HepG2 (cell line): ENCODE measurements around the gene SYS1. TPM values are rescaled to one million over a fixed set of nuclear protein-coding genes. Genes with fewer than 3 reads are reported as not detected.
A peak's percentile ranks its signal among the peaks of the same experiment; 100 is the strongest.

Experiments used
- ARNT2 ChIP-seq: sonication (generic); formaldehyde crosslinking; IDR thresholded peaks from 2 replicates; pipeline ENCODE4 v1.8.0; 2022; ENCODE audit warnings: mild to moderate bottlenecking, low read depth, missing genetic modification reagents, moderate library complexity
- FOXO4 ChIP-seq: sonication (generic); formaldehyde crosslinking; conservative IDR thresholded peaks from 2 replicates; pipeline ENCODE4 v1.8.1; 2023; ENCODE audit warnings: missing genetic modification reagents
- HMGXB4 ChIP-seq, 2 experiments: sonication (generic) in 1 of 2; formaldehyde crosslinking in 1 of 2; IDR thresholded peaks; 2 replicates each; pipeline versions ENCODE4 v1.4.0 to v1.6.1; 2018 to 2020; ENCODE audit warnings: missing genetic modification reagents in 2 of 2, borderline replicate concordance in 1 of 2, low read depth in 1 of 2, mild to moderate bottlenecking in 1 of 2, missing biosample characterization in 1 of 2
- MYNN ChIP-seq: sonication (generic); formaldehyde crosslinking; IDR thresholded peaks from 2 replicates; pipeline ENCODE4 v1.4.0; 2020; ENCODE audit warnings: mild to moderate bottlenecking, low read depth, missing genetic modification reagents
- PAXIP1 ChIP-seq: sonication (generic); formaldehyde crosslinking; conservative IDR thresholded peaks from 2 replicates; pipeline ENCODE4 v1.4.0; 2020; ENCODE audit warnings: mild to moderate bottlenecking, missing genetic modification reagents, moderate library complexity
- RORA ChIP-seq: sonication (generic); formaldehyde crosslinking; IDR thresholded peaks from 2 replicates; pipeline ENCODE4 v1.5.0; 2020; ENCODE audit warnings: mild to moderate bottlenecking, missing genetic modification reagents, moderate library complexity
- ZKSCAN5 ChIP-seq: sonication (generic); formaldehyde crosslinking; IDR thresholded peaks from 2 replicates; pipeline ENCODE4 v1.5.1; 2020; ENCODE audit warnings: mild to moderate bottlenecking, missing genetic modification reagents
- ZNF543 ChIP-seq: sonication (generic); formaldehyde crosslinking; IDR thresholded peaks from 2 replicates; pipeline ENCODE4 v1.4.0; 2020; ENCODE audit warnings: mild to moderate bottlenecking, missing genetic modification reagents
- ZNF550 ChIP-seq: sonication (generic); formaldehyde crosslinking; IDR thresholded peaks from 2 replicates; pipeline ENCODE4 v1.4.0; 2020; ENCODE audit warnings: mild to moderate bottlenecking, missing genetic modification reagents, borderline replicate concordance
- ZNF670 ChIP-seq: sonication (generic); formaldehyde crosslinking; IDR thresholded peaks from 2 replicates; pipeline ENCODE4 v1.8.0; 2022; ENCODE audit warnings: mild to moderate bottlenecking, missing genetic modification reagents, borderline replicate concordance
- ZNF724P ChIP-seq: sonication (generic); formaldehyde crosslinking; IDR thresholded peaks from 2 replicates; pipeline ENCODE4 v1.8.0; 2022; ENCODE audit warnings: missing genetic modification reagents, borderline replicate concordance
- ZNF770 ChIP-seq: sonication (generic); formaldehyde crosslinking; IDR thresholded peaks from 2 replicates; pipeline ENCODE4 v1.5.0; 2020; ENCODE audit warnings: mild to moderate bottlenecking, missing genetic modification reagents
- ZNF816 ChIP-seq: sonication (generic); formaldehyde crosslinking; IDR thresholded peaks from 2 replicates; pipeline ENCODE4 v1.8.0; 2022; ENCODE audit warnings: missing genetic modification reagents, mild to moderate bottlenecking, borderline replicate concordance
- ZNF891 ChIP-seq: sonication (generic); formaldehyde crosslinking; IDR thresholded peaks from 2 replicates; pipeline ENCODE4 v1.5.0; 2020; ENCODE audit warnings: mild to moderate bottlenecking, missing genetic modification reagents
- ZSCAN29 ChIP-seq: sonication (generic); formaldehyde crosslinking; conservative IDR thresholded peaks from 2 replicates; pipeline ENCODE4 v1.4.0; 2020; ENCODE audit warnings: mild to moderate bottlenecking, missing genetic modification reagents
- polyA plus RNA-seq, 8 experiments: library from polyadenylated mRNA; depleted of rRNA in 3 of 8; stranded (reverse) in 7 of 8; unstranded in 1 of 8; fragments of >200 nt; fragmentation: Illumina TruSeq in 4 of 8; extraction: Trizol in 4 of 8; gene quantifications; 2 replicates each; pipeline versions ENCODE4 v1.2.1 to v1.2.3, GENCODE V29; 2011 to 2016; ENCODE audit warnings: low read depth in 4 of 8, missing spikeins in 1 of 8, mixed read lengths in 1 of 8; ENCODE audit not compliant: insufficient read depth in 1 of 8
- total RNA-seq, 5 experiments: library from RNA; depleted of rRNA; stranded (reverse); fragments of >200 nt; fragmentation: Illumina TruSeq; extraction: Trizol; gene quantifications; 2 replicates each; pipeline ENCODE4 v1.2.3, GENCODE V29; 2016; ENCODE audit warnings: low read depth in 1 of 5
- TF ChIP-seq, protein P1 (sequence below): sonication (generic); formaldehyde crosslinking; IDR thresholded peaks from 2 replicates; pipeline ENCODE4 v1.4.0; 2020; ENCODE audit warnings: mild to moderate bottlenecking, missing genetic modification reagents
- TF ChIP-seq, protein P2 (sequence below): IDR thresholded peaks from 2 replicates; pipeline ENCODE4 v1.6.1; 2016; ENCODE audit warnings: low read depth, borderline replicate concordance

Gene SYS1
- total and polyA plus RNA-seq, 2 of the 13 experiments (the other 11 are each of a cell fraction or from before 2014, with no cell fraction given), result 38.3 to 65.6 TPM

DNA sequence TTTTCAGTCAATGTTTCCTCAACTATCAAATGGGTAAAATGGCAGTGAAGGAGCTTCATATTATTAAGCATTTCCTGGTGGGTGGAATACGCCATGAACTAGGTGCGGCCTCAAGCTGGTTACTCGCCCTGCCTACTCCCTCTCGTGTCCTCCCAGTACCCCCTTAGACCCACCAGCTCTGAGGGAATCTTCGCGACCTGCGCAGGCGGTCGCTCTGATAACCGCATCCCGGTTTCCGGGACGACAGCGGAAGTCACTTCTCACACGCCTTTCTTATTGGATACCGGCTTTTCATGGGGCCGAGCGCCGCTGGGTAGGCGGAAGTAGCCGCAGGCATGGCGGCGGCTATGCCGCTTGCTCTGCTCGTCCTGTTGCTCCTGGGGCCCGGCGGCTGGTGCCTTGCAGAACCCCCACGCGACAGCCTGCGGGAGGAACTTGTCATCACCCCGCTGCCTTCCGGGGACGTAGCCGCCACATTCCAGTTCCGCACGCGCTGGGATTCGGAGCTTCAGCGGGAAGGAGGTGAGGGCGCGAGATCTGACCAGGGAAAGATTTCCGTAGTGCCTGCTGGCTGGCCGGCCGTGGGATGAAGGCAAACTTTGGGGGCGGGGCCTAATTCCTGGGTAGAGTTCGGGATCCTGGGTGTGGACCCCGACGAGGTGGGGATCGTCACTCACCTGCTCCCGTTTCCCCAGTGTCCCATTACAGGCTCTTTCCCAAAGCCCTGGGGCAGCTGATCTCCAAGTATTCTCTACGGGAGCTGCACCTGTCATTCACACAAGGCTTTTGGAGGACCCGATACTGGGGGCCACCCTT, 53.1 kb downstream of the SYS1 start, which contains the start of gene PIGT (continued):
- TF ChIP-seq ZNF816 (CRISPR knock-in tag) (0 out of 2 replicates have a peak, but pooled peaks have one; percentile 24), ZNF670 (CRISPR knock-in tag) (peak; percentile 92; the same call in 1 of the 2 replicates), ZNF770 (CRISPR knock-in tag) (no peak; the same call in 1 of the 2 replicates), PAXIP1 (CRISPR knock-in tag) (peak; percentile 45), FOXO4 (CRISPR knock-in tag) (no peak), MYNN (CRISPR knock-in tag) (peak; percentile 80; the same call in 1 of the 2 replicates), RORA (CRISPR knock-in tag) (no peak), ZNF724P (peak; percentile 81), ARNT2 (CRISPR knock-in tag) (peak; percentile 83), ZSCAN29 (CRISPR knock-in tag) (no peak), ZNF543 (peak; percentile 76), HMGXB4 (CRISPR knock-in tag; IDR thresholded peaks at IDR 0.05; ENCODE audit: borderline replicate concordance in 1 of 2, low read depth in 1 of 2) (peak; percentile 33 to 83; a peak in 3 of 4 replicates), ZNF550 (CRISPR knock-in tag) (peak; percentile 90; the same call in 1 of the 2 replicates), ZNF891 (peak; percentile 99), ZKSCAN5 (CRISPR knock-in tag) (peak; percentile 85)
- TF ChIP-seq, protein P1, sequence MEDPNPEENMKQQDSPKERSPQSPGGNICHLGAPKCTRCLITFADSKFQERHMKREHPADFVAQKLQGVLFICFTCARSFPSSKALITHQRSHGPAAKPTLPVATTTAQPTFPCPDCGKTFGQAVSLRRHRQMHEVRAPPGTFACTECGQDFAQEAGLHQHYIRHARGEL (CRISPR knock-in tag), result no peak
- TF ChIP-seq, protein P2, sequence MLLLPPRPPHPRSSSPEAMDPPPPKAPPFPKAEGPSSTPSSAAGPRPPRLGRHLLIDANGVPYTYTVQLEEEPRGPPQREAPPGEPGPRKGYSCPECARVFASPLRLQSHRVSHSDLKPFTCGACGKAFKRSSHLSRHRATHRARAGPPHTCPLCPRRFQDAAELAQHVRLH (CRISPR knock-in tag), result peak; percentile 89; the same call in 1 of the 2 replicates
